ENCODE measurements around the gene AFAP1L1.
A peak's percentile ranks its signal among the peaks of the same experiment; 100 is the strongest.

The AFAP1L1 gene

DNA sequence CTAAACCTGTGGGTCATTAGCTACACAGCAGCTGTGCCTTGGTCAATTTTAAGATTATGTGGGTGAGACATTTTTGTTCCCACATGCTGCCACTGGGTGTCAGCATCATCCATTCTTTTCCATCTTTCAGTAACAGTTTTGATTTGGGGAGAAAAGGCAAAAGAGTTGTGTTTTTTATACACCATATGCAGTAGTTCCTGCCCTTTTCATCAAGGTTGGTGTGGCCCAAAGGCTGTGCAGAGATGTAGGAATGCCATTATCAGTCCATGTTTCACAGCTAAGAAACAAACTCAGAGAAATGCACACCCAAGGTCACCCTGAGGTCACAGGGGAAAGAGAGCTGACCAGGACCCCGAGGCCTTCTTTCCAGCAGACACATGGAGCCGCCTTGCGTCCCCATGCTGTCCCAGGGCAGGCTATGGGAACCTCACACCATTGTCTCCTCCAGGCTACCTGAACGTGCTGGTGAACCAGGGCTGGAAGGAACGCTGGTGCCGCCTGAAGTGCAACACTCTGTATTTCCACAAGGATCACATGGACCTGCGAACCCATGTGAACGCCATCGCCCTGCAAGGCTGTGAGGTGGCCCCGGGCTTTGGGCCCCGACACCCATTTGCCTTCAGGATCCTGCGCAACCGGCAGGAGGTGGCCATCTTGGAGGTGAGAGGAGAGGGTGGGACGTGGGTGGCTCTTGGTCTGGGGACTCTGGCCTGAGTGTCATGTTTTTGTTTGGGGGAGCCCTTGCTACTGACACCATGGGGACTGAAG is 45.8 kb downstream of the AFAP1L1 start:
- peak; percentile 33 for DNase-seq

DNA sequence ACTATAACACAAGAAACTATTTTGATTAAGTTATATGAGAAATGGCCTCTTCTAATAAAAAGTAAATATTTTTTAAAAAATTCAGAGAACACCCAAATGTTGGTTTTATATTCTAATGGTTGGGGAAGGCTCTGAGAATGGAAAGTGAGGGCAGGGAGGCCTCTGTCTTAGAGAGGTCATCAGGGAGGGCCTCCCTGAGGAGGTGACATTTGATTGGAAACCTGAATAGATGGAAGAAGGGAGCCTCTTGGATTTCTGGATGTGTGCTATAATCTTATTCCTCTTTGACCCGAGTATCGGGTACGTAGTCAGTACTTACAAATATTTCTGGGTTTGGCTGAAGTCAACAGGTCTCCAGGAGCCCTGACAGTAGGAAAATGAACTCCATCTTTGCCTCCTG is 47.5 kb downstream of the AFAP1L1 start:
- DNase-seq: no peak

DNA sequence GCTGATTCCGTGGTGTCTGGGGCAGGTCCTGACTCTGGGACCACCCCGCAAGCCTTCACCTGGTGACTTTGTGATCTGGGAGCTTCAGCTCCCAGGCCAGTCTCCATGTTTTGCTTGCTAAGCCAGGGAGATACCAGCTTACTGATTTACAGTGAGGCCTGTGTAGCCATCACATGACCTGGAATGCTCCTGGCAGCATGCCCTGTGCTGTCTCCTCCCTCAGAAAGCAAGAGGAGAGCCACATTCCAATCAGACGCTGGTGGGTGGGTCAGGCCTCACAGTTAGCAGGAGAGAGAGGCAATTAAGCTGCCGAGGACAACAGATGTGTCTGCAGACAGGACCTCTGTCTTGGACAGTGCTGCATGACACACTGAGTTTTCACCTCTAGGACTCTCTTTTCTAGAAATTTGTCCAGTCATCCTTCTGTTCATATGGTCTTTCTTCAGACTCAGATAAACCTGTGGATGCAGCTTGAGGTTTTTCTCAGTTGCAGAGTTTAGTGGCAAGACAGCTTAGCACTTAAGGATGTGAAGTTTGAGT is 49.2 kb downstream of the AFAP1L1 start:
- DNase-seq: no peak

DNA sequence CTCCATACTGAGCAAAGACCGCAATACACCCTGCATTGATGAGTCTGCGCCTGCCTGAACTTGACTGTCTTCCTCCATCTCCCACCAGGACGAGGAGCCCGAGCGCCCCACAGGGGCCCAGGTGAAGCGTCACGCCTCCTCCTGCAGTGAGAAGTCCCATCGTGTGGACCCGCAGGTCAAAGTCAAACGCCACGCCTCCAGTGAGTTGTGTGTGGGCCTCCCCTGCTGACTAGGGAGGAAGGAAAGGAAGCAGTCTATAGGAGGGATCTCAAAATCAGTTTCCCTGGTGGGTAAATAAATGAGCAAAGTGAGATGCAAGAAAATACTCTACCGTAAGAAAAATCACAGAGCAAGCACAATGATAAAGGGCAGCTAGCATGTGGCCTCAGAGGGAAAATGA is 50.9 kb downstream of the AFAP1L1 start:
- no peak for DNase-seq

DNA sequence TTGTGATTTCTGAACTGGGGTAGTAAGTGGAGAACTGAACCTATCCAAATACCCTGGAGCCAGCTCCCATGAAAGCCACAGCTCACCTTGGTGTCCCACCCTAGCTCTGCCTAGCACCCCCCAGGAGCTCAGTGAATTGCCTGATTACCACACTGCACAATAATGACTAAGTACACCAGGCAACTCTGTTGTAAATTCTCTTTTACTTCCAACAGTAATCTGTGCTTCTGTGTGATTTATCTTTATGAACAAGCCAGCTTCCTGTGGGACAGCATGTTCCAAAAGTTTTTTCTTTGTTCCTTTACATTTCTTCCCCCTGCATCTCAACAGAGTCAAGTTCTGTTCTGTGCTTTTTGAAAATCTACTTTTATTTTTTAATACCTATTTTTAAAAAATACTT is 51.6 kb downstream of the AFAP1L1 start:
- no peak for DNase-seq

DNA sequence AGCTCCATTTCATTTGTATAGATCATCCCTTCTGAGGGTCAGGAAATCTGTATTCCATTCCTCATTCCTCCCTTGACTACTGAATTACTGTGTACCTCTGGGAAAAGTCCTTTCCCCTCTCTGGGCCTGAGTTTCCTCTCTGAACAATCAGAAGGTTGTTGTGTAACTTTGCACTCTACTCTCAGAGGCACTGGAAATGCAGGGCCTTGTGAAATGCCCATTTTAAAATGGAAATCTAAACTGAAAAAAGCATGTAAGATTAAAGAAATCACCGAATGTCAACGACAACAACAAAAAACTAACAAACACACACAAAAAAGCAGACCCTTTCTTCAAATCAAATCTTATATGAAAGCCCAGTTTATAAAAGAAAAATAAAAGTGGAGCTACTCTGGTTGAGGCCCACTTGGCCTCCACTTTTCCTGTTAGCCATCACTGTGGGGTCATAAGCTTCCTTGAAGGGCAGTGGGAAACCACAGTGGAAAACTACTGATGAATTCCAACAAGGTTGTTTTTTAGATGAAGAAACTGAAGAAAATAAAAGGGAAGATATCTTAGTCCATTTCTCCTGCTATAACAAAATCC is 52.1 kb downstream of the AFAP1L1 start:
- DNase-seq: no peak

DNA sequence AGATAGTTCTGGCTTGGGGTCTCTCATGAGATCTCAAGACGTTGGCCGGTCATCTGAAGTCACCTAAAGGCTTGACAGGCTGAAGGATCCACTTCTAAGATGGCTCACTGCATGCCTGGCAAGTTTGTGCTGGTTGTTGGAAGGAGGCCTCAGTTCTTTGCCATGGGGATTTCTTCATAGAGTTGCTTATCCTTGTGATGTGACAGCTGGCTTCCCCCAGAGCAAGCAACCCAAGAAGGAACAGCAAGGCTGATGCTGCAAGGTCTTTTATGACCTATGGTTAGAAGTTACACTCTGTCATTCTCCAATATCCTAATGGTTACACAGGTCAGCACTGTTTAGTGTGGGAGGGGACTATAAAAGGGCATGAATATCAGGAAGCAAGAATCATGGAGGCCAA is 53.0 kb downstream of the AFAP1L1 start:
- no peak for DNase-seq

DNA sequence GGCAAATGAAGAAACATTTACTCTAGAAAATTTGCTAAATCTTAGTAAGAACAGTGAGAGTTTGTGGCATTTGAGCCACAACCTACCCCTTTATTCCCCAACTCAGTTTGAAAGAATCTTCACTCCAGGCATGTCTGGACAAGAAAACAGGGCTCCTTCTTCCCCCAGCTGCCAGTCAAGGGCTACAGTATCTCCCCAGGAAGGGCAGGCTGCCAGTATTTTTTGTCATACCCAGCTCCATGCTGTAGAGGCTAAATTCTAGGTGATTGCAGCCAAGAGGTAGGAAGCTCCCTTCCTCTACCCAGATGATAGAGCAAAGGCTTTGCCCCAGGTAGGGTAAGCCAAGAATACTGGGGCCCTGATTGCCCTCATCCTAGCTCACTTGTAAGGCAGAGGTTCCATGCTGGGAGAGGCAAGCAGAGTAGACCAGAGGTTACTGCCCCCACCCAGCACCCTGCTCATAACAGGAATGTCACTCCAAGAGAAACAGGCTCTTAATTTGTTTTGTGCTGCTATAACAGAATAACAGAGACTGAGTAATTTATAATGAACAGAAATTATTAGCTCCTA is 53.6 kb downstream of the AFAP1L1 start:
- DNase-seq: no peak

DNA sequence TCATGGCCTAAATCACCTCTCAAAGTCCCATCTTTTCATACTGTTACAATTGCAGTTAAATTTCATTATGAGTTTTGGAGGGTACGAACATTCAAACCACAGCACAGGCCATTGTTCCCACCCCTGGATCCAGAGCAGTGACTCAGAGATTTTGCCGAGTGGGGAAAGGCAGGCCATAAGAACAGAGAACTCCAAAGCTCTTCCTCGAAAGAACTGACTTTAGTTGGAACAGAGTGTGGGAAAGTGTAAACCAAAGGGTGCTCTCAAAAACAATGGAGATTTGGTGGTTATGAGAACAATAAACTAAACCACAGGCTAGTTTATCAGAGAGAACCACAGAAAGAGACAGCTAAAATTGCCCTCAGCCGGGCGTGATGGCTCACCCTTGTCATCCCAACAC is 54.2 kb downstream of the AFAP1L1 start:
- DNase-seq: no peak

DNA sequence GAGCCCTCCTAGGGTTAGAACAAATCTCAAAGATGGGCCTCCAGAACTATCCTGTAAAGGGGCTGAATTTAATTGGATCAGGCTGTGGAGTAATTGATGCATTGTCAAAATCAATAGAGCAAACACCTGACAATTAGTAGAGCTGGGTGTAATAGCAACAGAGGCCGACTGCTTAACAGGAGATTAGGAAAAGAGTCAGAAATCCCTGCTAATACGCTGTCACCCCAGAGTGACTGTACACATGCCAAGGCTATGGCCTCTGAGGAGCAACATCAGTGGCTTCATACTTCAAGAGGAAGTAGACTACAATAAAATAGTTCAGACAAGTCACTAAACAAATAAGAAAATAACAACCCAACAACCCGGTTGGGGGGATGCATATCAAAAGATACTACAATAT is 55.0 kb downstream of the AFAP1L1 start:
- no peak for DNase-seq

DNA sequence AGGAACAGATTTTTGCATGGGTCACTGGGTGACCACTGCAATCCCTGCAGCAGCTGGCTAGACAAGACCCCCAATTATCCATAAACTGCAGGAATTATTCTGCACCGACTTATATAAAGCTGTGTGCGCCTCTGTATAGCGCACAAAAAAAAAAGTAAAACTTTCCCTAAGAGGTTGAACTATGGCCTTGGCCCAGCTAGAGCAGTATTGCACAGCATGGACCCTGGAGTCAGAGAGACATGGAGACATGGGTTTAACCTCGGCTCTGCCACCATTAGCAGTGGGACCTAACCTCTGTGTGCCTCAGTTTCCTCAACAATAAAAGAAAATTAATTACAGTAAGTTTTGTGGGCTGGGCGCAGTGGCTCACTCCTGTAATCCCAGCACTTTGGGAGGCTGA is 56.5 kb downstream of the AFAP1L1 start:
- no peak for DNase-seq

DNA sequence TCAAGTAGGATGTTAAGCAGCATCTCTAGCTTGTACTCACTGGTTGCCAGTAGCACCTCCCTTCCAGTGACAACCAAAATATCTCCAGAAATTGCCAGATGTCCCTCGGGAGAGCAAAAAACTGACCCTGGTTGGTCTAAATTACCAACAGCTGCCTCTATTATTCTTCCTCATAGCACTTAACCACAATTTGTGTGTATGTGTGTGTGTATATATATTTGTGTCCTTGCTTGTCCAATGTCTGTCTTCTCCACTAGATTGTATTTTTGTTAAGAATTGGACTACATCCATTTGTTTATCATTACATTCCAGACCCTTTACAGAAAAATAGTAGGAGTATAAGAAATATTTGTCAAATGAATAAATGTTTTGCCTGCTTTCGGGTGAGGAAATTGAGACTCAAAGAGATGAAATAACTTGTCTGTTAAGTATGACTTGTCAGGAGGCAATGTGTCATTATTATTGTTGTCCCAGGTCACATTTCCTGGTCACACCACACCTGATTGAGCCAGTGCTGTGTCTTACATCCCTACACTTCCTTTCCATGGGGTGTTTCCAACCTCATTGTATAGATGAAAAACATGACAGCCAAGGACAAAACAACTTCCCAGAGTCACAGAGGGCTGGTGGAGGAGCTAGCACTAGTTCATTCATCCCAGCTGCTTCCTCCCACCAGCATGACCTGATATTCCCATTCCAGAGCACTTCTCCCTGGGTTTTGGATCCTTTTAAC is 62.2 kb downstream of the AFAP1L1 start:
- DNase-seq: no peak

DNA sequence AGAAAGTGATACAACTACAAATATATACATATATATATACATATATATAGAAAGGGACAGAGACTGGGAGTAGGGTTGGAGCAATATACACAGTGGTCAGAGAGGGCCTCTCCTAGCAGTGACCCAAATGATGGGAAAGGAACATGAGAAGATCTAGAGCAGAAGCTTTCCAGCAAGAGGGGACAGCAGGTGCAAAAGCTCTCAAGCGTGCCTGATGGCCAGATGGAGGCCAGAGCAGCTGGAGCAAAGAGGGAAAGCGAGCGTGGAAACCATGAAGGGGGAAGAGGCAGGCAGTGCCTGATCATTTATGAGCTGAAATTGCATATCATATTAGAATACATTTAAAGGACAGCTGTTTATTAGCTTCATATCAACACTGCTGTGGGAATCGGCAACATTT is 66.1 kb downstream of the AFAP1L1 start:
- no peak for DNase-seq

DNA sequence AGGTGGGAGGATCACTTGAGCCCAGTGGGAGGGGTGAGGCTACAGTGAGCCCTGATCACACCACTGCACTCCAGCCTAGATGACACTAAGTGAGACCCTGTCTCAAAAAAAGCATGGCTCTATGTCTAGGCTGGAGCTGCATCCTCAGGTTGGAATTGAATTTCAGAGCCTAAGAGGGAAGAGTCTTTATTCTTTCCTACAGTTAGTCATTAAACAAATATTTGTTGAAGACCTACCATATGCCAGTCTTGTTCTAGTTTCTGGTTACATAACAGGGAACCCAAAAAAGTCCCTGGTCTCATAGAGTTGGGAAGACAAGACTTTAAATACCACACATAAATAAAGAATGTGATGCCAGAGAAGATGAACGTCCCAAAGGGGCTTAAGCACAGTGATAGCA is 66.7 kb downstream of the AFAP1L1 start:
- no peak for DNase-seq

DNA sequence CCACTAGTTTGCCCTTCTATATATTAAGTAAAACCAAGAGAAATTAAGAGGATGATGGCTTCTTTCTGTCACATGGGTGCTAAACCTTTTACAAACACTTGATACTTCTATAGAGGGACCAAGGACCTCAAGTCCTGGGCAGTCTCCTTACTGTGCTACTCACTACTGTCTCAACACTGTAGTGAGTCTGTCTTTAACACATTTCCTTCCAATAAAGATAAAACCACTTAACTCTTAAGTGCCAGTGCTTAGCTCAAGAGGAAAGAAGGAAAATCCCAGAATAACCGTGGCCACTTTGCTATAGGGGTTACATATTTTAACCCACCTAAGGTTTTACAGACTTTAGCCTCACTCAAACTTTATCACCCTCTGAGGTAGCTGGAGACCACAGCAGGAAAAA is 69.3 kb downstream of the AFAP1L1 start:
- no peak for DNase-seq

DNA sequence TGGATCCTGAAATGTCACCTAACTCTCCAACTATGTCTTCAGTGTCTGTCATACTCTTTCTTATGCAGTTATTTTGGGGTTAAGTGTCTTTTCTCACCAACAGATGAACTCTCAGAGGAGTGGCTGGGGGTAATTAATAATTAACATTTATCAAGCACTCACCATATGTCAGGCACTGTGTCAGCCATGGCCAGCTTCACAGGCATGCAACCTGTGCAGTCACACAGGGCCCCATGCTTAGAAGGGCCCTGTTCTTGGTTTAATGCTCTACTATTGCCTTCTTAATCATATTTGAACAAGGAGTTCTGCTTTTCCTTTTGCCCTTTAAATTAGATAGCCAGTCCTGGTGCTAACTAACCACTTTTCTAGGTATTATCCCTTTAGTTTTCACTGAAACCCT is 70.2 kb downstream of the AFAP1L1 start:
- no peak for DNase-seq

DNA sequence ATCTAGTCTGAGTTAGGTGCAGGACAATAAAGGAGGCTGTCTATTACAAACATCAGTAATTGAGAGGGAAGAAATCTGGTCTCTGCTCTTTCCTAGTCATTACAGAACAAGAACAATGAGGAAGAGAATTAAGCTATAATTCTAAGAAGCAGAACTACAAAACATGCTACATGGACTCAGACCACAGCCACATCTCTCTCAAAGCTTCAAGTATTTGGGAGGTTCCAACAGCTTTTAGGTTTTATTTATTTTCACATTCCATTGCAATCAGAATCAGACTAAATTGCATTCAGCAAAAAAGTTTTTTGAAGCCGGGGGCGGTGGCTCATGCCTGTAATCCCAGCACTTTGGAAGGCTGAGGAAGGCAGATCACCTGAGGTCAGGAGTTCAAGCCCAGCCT is 72.5 kb downstream of the AFAP1L1 start:
- no peak for DNase-seq

DNA sequence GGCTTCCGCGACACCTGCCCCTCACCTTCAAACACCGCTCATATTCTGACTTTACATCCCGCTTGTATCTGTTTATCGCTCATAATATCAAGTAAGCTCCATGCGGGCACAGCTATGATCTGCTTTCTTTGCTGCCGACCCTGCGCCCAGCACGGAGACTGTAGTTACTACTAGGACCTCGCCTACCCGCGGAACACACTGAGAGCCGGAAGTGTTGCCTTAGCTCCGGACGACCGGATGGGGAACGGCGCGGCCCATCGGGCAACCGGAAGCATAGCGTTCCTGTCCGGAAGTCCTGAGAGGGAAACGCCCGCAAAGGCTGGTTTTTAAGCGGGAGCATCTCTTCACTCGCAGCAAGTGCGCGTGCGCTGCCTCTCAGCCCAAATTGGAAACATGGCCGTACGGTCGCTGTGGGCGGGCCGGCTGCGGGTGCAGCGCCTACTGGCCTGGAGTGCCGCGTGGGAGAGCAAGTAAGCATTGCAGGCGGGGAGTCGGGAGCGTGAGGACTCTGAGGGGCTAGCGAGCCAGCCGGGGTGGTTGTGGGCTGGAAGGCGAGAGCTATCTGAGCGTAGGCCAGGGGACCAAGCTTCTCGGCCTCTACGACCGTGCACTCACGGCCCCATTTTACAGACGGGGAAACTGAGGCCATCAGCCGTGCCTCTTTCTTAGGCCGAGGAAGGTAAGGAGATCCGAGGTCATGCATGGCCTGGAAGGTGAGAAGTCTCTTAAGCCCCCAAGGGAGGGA is 73.7 kb downstream of the AFAP1L1 start, which contains the start of gene GRPEL2:
Gene GRPEL2, plus strand, starts transcription at position 353 of the 745 bp plus-strand sequence. Its CDS starts 41 bp downstream, at position 394.
- DNase-seq: peak; percentile 97

DNA sequence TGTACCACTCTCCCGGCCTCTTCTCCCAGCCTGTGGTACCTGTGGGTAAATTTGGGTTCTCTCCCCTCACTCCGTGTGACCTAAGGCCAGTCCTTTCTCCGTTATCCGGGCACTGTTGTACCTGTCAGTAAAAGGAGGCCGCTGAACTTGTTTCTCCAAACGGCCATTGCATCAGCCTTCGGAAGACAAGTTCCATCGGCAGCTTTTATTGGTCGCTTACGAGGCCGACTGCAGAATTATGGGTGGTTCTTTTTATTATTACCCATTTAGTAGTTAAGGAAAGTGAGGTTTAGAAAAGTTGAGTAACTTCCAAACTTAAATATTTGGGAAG is 74.2 kb downstream of the AFAP1L1 start:
- peak; percentile 40 for DNase-seq

DNA sequence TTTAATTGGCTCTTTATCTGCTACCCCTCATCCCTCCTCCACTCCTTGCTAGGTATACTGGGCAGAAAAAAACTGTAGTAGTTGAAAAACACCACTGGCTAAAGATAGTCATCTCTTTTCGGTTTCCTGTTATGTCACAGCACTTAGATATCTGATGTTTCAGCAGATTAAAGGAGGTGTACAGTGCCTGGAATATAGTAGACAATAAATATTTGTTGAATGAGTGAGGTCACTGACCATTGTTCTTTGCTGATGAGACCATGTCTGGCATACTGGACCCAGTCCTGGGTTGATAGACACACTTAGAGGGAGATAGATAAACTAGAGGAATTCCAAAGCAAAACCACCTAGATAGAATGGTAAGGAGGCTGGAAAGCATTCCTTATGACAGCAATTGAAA is 76.9 kb downstream of the AFAP1L1 start:
- DNase-seq: no peak

DNA sequence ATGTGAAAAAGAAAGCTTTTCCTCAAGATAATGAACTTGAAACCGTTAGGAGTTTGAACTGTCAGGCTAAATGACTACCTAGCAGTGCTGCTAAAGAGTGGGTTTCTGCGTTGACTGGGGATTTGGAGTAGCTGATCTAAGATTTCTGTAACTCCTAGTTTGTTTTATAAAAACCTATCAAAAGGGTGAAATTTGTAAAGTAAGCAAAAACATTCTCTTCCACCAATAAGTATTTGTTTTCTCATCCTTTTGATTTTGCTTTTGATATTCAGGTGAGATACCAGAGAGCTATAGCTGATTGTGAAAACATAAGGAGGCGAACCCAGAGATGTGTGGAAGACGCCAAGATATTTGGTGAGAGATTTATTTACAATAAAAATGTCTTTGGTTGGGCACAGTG is 77.7 kb downstream of the AFAP1L1 start:
- no peak for DNase-seq

DNA sequence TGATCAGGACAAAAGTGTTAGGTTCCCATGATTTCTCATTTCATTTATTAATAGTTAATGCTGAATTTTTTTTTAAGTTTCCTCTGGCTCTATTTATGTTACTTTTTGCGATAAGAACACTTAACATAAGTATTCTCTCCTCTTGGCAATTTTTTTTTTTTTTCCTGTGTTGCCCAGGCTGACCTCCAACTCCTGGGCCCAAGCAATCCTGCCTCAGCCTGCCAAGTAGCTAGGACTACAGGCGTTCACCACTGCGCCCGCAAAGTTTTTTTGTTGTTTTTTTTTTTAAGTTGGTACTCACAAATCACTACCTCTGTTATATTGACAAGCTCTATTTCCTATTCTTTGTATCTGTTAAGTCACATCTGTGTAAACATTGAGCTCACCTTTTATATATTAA is 80.5 kb downstream of the AFAP1L1 start:
- no peak for DNase-seq

DNA sequence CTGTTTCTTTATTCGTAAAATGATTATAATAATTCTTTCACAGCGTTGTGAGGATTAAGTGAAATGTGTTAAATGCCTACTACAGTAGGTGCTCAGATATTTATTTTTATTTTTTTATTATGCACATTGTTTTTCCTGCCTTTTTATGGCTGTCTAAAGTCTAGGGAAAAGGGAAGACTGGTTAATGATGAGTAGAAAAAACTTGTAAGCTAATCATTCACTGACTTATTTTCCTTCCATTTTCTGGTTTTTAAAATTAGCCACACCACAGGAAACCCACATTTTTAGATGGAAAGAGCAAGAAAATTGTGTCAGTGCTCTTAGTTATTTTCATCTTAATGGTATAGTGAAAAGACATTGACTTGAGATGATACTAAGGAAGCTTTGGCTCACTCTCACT is 82.3 kb downstream of the AFAP1L1 start:
- DNase-seq: no peak

Measured in stimulated activated CD4-positive, alpha-beta T cell treated with anti-CD3 and anti-CD28 coated beads, Interleukin-15, amount 100 ng/mL, for 24 hours (primary cell).